ENCODE results near the gene GPC6.

GPC6 gene

GRCh38 chr13:94267581-94268366 is 1041.2 kb downstream of the GPC6 start:
- TF ChIP-seq CTCF (conservative IDR thresholded peaks at IDR 0.05), result no peak
- H3K27ac ChIP-seq, result no peak overlapping the region

DNA sequence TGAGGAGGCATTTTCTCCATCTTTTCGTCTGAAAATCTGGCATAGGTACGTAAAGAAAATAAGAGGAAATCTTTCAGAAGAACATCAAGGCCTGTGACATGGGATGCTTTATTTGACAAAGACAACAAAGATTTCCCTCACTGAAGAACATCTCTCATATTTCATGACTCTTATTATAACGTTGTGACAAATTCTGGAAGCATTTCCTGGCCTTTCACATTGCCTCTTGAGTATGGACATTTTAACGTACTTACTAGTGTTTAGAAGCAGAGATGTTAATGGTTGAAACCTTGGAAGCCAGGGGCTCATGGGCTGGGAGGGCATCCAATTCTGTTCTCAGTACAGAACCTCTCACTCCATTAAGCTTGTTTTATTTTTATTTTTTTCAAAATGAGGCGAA is 1042.1 kb downstream of the GPC6 start:
- no peak overlapping the region for H3K27ac ChIP-seq
- TF ChIP-seq CTCF (conservative IDR thresholded peaks at IDR 0.05), result no peak

DNA sequence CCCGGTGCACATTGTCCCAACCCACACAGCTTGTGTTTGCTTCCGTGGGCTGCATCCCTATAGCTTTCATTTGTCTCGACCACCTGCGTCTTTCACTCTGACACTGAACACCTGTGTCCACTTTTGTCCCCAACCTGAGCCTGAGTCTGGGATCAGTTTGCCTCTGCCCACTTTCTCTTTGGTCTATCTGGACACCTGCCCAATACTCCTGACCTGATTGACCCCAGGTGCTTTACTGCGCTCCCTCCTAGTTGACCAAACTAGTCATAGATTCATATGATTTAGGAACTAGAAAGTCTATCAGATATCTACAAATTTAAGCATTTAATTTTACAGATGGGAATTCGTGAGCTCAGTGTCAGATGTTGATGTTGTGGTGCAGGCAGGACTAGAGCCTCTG is 1043.0 kb downstream of the GPC6 start:
- no peak for TF ChIP-seq CTCF (conservative IDR thresholded peaks at IDR 0.05)
- H3K27ac ChIP-seq, result no peak overlapping the region

- H3K27ac ChIP-seq, result no peak overlapping the region
- TF ChIP-seq CTCF (conservative IDR thresholded peaks at IDR 0.05), result no peak
These were observed 1043.9 kb downstream of the GPC6 start for GRCh38 chr13:94270556-94270955.

GRCh38 chr13:94272038-94272437 is 1045.4 kb downstream of the GPC6 start:
- no peak for TF ChIP-seq CTCF (conservative IDR thresholded peaks at IDR 0.05)

GRCh38 chr13:94280349-94280748 is 1053.7 kb downstream of the GPC6 start:
- no peak overlapping the region for H3K27ac ChIP-seq
- TF ChIP-seq CTCF (conservative IDR thresholded peaks at IDR 0.05), result no peak

More at GRCh38 chr13:94272038-94272437, 1045.4 kb downstream of the GPC6 start:
- H3K27ac ChIP-seq, result no peak overlapping the region

GRCh38 chr13:94280845-94281244 is 1054.2 kb downstream of the GPC6 start:
- TF ChIP-seq CTCF (conservative IDR thresholded peaks at IDR 0.05), result no peak

More at GRCh38 chr13:94280845-94281244, 1054.2 kb downstream of the GPC6 start:
- H3K27ac ChIP-seq, result no peak overlapping the region
